OCI-LY7 (cell line): Measurements from ENCODE around the gene XPA.

Experiments used
- EZH2phosphoT487 ChIP-seq: fragments of 200-600 bp; sonication (generic); IDR thresholded peaks from 2 replicates; pipeline ENCODE4 v1.6.1; 2018; ENCODE audit warnings: low read depth, borderline replicate concordance, mild to moderate bottlenecking, mixed run types, antibody characterized with exemption, low read length, moderate library complexity, mixed read lengths
- TF ChIP-seq, protein P1 (sequence below): fragments of 200-600 bp; sonication (generic); conservative IDR thresholded peaks from 2 replicates; pipeline ENCODE4 v1.5.1; 2014; ENCODE audit warnings: mild to moderate bottlenecking, antibody characterized with exemption, low read length, moderate library complexity, mixed read lengths

DNA sequence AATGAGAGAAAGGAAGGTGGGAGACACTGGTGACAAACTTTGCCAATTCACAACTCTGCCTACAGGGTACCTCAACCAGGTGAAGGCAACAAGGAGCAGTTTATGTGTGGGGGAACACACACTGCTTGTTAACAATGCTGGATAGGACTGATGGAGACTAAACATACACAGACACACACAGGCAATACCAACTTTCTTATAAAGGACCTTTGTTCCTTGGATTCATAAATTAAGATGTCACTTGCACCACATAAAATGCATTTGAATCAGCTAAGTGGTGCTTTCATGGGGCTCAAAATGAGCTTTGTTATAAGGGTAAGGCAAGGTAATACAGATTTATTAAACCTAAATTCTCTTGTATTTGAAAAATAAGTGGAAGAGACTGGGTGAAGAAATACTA is 68.0 kb downstream of the XPA start:
- TF ChIP-seq, protein P1, sequence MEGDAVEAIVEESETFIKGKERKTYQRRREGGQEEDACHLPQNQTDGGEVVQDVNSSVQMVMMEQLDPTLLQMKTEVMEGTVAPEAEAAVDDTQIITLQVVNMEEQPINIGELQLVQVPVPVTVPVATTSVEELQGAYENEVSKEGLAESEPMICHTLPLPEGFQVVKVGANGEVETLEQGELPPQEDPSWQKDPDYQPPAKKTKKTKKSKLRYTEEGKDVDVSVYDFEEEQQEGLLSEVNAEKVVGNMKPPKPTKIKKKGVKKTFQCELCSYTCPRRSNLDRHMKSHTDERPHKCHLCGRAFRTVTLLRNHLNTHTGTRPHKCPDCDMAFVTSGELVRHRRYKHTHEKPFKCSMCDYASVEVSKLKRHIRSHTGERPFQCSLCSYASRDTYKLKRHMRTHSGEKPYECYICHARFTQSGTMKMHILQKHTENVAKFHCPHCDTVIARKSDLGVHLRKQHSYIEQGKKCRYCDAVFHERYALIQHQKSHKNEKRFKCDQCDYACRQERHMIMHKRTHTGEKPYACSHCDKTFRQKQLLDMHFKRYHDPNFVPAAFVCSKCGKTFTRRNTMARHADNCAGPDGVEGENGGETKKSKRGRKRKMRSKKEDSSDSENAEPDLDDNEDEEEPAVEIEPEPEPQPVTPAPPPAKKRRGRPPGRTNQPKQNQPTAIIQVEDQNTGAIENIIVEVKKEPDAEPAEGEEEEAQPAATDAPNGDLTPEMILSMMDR = no peak
- TF ChIP-seq EZH2phosphoT487 = no peak
